HL-60/S4 (cell line): ENCODE data around the gene PRICKLE3.
"Not testable (repeated sequence)": the region's sequence is repeated elsewhere in the genome, so short reads cannot be mapped to it uniquely, and the experiment has no call there.

Source experiments
- in situ Hi-C: fragments of 300-500 bp; cut with MboI; formaldehyde crosslinking; loops from 2 replicates; pipeline ENCODE4 v1.14.3; 2022; ENCODE audit warnings: low sequenced_read_pairs

The PRICKLE3 gene

GRCh38 chrX:49184294-49185281 is 1.6 kb downstream of the PRICKLE3 start:
- in situ Hi-C loops: no loop called here

- in situ Hi-C loops: no loop called here
Measured at GRCh38 chrX:49183701-49184281, 2.4 kb downstream of the PRICKLE3 start.

DNA sequence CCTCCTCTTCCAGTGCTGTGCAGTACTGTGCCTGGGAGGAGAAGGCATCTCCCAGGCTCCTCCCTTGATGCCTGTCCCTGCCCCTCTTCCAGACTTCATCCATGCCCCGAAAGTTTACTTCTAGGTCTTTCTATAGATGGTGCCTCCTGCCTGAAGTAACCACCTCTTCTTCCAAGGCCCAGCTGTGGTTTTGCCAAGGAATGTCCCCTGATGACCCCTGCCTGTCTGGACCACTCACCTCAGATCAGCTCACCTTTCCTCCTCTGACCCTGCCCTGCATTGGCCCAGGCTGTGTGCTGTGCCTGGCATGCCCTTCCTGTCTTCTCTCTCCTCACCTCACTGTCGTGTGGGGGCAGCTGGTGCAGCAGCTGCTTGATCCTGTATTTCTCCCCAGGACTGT is 6.8 kb downstream of the PRICKLE3 start:
- in situ Hi-C loops: no loop called here

GRCh38 chrX:49178537-49178936 is 7.6 kb downstream of the PRICKLE3 start:
- in situ Hi-C loops: no loop called here

DNA sequence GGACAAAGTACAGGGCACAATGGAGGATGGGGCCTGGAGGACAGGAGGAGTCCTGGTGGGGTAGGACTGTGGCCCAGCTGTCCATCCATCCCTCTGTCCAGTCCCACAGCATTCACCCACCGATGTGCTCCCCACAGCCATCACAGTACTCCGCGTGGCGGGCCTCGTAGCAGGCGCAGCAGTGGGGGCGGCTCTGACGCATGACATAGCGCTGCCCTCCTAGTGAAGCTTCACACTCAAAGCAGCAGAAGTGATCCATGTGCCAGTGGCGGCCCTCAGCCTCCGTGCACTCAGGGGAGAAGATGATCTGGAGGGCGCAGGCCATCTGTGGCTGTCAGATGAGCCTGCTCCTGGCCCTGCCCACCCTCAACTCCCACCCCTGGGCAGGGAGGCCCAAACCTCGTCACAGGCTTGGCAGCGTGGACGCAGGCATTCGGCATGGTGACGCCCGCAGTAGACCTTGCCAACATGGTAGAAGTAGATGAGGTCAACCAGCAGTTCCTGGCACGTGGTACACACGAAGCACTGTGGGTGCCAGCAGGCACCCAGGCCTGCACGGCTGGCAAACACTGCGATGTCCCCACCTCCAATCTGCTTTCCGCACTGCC is 8.2 kb downstream of the PRICKLE3 start:
- in situ Hi-C loops: no loop called here

GRCh38 chrX:49177338-49177833 is 8.8 kb downstream of the PRICKLE3 start:
- in situ Hi-C loops: no loop called here

DNA sequence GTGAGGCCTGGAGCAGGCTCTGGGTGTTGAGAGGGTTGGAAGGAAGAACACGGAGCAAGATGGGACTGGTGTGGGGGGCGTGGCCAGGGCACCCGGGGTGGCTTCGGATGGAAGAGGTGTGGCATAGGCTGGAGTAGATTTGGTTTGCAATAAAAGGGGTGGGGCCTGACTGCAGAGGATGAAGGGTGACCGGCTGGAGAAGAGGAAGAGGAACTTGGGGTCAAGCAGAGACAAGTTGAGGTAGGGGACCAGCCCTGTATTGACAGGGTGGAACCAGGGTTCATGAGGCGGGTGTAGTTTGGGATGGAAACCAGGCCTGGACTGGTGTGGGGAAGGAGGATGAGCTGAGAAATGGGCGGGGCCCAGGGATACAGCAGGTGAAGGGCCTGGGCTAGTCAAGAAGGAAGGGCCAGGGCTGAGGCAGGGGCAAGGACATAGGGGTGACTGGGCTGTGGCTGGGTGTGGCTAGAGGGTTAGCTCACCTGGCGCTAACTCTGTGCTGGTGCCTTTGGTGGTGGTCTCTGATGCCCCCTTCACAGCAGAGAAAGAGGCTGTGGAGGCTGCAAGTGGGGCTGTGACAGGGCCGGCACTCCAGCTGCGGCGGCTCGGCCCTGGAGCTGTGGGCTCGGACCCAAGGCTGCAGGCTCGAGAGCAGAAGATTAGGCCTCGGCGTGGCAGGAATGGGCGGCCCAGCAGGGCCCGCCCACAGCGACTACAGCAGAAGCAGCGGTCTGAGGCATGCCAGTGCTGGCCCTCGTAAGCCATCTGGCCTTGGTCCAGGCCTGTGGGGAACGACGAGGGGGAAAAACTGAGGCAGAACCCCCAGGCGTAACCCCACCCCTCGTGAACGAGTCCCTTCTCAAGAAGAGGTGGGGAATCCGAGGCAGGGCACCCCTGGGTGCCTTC is 9.5 kb downstream of the PRICKLE3 start:
- in situ Hi-C loops: no loop called here

DNA sequence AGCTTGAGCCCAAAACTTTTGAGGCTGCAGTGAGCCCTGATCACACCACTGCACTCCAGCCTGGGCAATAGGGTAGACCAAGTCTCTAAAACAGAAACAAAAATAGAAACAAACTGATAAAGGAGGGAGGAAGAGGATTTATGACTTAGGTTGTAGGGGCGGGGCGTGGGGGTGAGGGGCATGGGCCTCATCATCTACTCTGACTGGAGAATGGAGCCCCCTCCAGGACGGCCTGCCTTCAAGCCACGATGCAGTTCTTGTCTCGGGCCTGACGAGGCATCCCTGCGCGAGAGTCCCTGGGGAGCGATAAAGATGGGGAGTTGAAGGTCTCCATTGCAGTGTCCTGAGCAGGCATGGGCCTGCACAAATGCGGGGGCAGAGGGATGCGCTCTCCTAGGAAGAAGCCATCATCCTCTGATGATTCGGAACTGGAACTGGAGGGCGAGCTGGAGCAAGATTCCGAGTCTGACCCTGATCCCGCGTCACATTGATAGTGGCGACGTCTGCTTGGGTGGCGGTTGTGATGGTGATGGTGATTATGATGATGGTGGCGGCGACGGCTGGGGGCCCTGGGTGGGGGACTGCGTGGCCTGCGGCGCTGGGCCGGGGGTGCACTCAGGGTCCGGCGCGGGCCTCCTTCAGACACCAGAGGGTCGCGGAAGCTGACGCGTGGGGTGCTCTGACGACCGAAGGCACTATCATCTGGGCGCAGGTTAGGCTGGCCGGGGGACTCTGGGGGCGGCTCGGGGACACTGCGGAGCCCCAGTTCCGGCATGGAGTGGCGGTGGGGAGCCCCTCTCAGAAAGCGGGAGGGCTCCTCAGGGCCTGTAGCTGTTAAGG is 10.5 kb downstream of the PRICKLE3 start:
- in situ Hi-C loops: no loop called here

GRCh38 chrX:49174723-49175122 is 11.4 kb downstream of the PRICKLE3 start:
- in situ Hi-C loops: no loop called here

DNA sequence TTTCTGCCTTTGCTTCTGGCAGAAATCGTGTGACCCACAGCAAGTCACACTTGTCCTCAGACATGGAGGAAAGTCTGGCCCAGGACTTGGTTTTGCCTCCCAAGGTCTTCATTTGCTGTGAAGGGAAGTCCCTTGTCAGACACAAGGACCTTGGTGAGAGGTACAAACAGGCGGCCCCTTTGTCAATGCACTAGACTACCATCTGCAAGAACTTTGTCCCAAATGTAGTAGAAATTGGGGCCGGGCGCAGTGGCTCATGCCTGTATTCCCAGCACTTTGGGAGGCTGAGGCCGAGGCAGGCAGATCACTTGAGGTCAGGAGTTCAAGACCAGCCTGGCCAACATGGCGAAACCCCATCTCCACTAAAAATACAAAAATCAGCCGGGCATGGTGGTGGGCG is 12.6 kb downstream of the PRICKLE3 start:
- in situ Hi-C loops: not testable (repeated sequence)

DNA sequence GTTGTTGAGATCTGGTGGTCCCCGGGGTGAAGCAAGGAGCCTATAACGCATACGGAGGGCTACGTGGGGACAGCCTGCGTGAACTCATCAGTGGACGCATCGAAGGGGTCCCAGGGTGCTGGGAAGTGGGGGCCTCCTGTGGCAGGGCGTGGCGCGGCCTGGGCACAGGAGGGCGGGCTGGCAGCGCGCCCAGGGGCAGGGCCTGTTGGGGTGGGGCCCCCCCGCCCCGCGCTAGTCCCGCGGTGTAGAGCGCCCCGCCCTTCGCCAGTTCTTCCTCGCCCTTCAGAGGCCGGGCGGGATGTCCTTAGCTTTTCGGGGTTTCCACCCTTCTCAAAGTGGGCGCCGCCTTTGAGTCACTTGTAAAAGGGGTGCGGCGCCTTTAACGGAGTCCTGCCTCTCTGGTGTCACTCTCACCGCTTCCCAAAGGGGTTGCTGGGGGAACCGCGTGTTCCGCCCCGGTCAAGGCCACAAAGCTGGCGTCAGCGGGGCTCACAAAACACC is 13.8 kb downstream of the PRICKLE3 start:
- in situ Hi-C loops: no loop called here

DNA sequence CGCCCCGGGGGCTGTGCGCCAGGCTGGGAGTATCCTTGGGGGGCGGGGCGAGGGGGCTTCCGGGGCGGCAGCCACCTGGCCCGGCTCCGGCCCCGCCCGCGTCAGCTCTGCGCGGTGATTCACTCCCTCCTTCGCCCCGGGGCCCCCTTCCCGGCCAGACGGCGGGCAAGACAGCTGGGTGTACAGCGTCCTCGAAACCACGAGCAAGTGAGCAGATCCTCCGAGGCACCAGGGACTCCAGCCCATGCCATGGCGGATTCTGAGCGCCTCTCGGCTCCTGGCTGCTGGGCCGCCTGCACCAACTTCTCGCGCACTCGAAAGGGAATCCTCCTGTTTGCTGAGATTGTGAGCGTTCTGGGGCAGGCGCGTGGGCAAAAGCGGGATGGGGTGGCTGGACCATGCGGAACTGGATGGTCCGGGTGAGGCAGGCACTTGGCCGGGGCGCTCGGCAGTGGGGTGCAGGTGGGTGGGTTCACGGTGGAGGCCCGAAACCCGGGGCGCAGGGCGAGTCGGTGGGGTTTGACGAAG is 14.4 kb downstream of the PRICKLE3 start, which contains the start of gene PLP2:
Gene PLP2 (plus strand): TSS at position 147 of the 528 bp plus-strand sequence. CDS start 103 bp downstream, at position 250.
- in situ Hi-C loops: no loop called here

- in situ Hi-C loops: no loop called here
Measured at GRCh38 chrX:49167740-49168108, 18.4 kb downstream of the PRICKLE3 start.

DNA sequence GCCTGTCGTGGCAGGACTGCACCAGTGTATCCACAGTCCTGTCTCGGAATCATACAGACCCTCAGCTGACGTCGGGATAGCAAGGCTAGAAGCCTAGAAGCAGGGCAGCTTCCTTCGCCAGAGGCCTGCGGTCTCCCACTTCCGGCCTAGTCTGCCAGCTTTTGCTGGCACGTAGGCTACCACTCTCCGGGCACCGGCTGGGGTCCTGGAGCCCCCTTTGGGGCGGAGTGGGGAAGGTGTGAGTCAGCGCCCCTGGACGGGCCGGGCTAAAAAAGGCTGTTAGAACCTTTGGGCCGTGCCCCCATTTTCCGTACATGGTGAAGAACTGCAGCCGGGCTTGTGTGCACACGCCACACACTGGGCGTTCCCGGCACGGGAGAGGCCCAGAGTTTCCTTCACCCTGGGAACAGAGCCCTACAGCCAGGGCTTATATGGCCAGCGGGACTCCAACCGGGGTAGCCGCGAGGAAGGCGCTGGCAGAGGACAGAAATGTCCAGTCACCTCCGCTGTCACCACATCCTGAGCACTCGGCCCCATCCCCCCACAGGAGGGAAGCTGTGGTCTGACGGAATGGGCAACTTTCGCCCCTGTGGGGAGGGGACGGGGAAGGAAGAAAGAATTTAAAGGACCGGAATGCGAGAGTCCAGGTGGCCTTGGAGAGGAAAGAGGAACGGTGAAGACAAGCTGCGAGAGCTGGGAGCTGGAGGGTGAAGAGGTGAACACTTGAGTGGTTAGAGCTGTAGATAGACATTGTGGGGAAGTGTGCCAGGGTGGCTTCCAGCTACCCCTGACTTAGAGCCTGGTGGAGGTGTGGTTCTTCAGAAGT is 19.0 kb downstream of the PRICKLE3 start:
- in situ Hi-C loops: no loop called here

DNA sequence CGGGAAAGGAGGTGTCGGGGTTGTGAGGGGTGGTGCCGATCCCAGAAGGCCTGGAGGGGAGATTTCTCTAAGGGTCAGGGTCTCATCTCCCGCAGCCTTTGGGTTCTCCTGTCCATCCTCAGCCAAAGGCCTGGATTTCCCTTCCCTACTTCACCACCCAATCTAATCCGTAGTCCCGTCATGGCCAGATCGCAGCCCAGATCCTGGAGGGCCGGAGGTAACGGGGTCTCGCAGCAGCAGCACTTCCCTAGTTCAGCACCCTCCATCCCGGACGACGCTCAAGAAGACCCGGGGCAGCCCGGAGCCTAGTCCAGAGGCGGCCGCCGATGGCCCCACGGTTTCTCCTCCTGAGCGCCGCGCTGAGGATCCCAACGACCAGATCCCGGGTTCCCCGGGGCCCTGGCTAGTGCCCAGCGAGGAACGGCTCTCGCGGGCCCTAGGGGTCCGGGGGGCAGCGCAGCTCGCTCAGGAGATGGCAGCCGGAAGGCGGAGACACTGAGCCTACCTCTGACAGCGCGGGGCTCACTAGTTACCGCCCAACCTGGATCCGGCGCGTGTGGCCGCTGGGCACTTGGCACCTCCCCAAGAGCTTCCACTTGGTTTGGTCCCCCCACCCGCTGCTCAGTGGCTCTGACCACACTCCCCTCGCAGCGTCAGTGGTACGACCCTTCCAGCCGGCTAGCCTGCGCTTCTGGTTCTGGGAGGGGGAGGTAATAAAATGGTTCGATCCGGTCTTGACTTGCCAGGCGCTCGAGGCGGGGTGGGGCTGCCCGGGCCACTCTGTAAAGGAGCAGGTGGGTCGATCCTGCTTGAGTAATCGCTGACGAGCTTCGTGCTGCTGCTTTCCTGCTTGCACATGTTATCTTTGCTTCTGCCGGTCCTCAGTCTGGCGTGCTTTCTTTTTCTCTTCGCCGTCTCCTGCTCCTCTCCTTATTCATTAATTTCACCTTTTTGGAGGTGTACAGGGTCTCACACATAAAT is 20.0 kb downstream of the PRICKLE3 start:
- in situ Hi-C loops: no loop called here

- in situ Hi-C loops: no loop called here
Measured at GRCh38 chrX:49164589-49165360, 21.4 kb downstream of the PRICKLE3 start.
